Activated T-helper 17 cell treated with anti-CD3 and anti-CD28 coated beads, Interleukin-2, amount 50 U/mL, for 72 hours (primary cell): ENCODE data around the gene SMARCC1. TPM values are rescaled to one million over a fixed set of nuclear protein-coding genes. Genes with fewer than 3 reads are reported as not detected.
"Not testable (repeated sequence)": the region's sequence is repeated elsewhere in the genome, so short reads cannot be mapped to it uniquely, and the experiment has no call there.

Experiments used
- ATAC-seq: fragments of 150-1000 bp; cut with Tn5 transposase; replicated peaks from 2 replicates; pipeline ENCODE4 v1.10.0; 2021; ENCODE audit warnings: mild to moderate bottlenecking, moderate library complexity
- H3K27ac Mint-ChIP-seq: one replicate; pipeline ENCODE4 v1.8.0; 2022; ENCODE audit warnings: mixed read lengths
- H3K27me3 Mint-ChIP-seq: one replicate; pipeline ENCODE4 v1.8.0; 2022; ENCODE audit warnings: mixed read lengths
- H3K36me3 Mint-ChIP-seq: one replicate; pipeline ENCODE4 v1.8.0; 2022; ENCODE audit warnings: low read depth, mild to moderate bottlenecking, mixed read lengths
- H3K4me1 Mint-ChIP-seq: one replicate; pipeline ENCODE4 v1.8.0; 2022; ENCODE audit warnings: mixed read lengths
- H3K4me3 Mint-ChIP-seq: one replicate; pipeline ENCODE4 v1.8.0; 2022; ENCODE audit warnings: mild to moderate bottlenecking, mixed read lengths
- H3K9me3 Mint-ChIP-seq: one replicate; pipeline ENCODE4 v1.8.0; 2022; ENCODE audit warnings: mixed read lengths
- total RNA-seq, 2 donors: library from RNA; stranded (reverse); gene quantifications; one replicate each; pipeline ENCODE4 v1.2.3, GENCODE V29; 2022

The SMARCC1 gene
- 100 to 1,000 TPM; 114 to 134 TPM for total RNA-seq

DNA sequence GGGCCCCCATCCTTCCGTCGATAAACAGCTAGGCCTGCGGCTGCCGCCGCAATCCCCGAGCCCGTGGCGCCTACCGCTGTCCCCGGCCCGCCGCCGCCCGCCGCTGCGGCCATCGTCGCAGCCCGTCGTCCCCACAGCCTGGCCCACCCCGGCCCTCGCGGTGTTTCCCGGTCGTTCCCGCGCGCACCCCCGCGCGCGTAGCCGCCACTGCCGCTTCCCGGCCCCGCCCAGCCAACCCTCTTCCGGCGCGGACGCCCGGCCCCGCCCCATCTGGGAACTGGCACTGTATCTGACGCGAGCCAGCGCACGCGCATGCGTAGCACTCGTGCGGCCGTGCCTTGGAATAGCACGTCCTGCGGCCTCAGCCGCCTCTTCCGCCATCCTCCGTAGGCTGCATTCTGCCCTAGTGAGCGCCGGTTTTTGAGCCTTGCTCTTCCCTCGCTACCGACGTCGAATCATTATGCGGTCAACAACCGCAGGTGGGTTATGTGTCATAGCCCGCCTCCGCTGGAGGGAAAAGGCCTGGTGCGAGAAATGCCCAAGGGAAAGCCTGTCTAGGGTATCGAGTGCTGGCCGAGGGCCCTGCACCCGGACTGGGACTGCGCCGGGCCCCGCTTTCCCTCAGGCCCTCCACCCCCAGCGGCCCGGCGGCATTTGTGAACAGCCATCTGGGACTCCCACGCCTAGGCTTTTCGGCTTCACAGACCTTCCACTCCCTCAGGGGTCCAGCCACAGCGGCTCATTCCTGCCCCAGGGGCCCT is at the start of gene SMARCC1:
SMARCC1 (minus strand) TSS at position 209 of the 761 bp plus-strand sequence; CDS start at position 113, 96 bp downstream.
- peaks cover 26% of the 10 kb centered on the region for H3K36me3 Mint-ChIP-seq
- peak; percentile 93 for ATAC-seq
- H3K27ac Mint-ChIP-seq, result peak within 1 kb of the TSS; percentile 95
- no peaks in the 10 kb centered on the region for H3K9me3 Mint-ChIP-seq
- no peaks in the 10 kb centered on the region for H3K27me3 Mint-ChIP-seq
- no peaks in the 10 kb centered on the region for H3K4me1 Mint-ChIP-seq
- peak within 1 kb of the TSS; percentile 98 for H3K4me3 Mint-ChIP-seq

DNA sequence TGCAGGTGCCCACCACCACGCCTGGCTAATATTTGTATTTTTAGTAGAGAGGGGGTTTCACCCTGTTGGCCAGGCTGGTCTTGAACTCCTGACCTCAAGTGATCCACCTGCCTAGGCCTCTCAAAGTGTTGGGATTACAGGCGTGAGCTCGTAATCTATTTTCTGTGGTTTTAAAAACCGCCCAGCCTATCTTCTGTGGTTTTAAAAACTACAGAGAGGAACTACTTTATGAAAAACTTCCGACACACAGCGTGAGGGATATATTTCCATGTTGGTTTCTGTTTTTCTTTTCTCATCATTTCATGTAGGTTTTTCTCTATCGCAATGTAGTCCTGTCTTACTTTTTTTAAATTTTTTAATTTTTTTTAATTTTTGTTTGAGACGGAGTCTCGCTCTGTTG is 47.8 kb upstream of the SMARCC1 start:
- Mint-ChIP-seq H3K4me3 (peak overlapping the region; percentile 16), H3K4me1 (peaks cover 13% of the 10 kb centered on the region), H3K27ac (peak overlapping the region; percentile 65), H3K36me3 (peaks cover 76% of the 10 kb centered on the region)
- H3K27me3 Mint-ChIP-seq, ATAC-seq, H3K9me3 Mint-ChIP-seq: not testable (repeated sequence)

GRCh38 chr3:47825590-47825989 is 43.9 kb upstream of the SMARCC1 start:
- H3K36me3 Mint-ChIP-seq, result peaks cover 47% of the 10 kb centered on the region
- no peaks in the 10 kb centered on the region for H3K27me3 Mint-ChIP-seq
- peak overlapping the region; percentile 91 for H3K4me3 Mint-ChIP-seq
- H3K9me3 Mint-ChIP-seq, result no peaks in the 10 kb centered on the region
- peak overlapping the region; percentile 96 for H3K27ac Mint-ChIP-seq
- ATAC-seq, result no peak
- H3K4me1 Mint-ChIP-seq, result peaks cover 17% of the 10 kb centered on the region

DNA sequence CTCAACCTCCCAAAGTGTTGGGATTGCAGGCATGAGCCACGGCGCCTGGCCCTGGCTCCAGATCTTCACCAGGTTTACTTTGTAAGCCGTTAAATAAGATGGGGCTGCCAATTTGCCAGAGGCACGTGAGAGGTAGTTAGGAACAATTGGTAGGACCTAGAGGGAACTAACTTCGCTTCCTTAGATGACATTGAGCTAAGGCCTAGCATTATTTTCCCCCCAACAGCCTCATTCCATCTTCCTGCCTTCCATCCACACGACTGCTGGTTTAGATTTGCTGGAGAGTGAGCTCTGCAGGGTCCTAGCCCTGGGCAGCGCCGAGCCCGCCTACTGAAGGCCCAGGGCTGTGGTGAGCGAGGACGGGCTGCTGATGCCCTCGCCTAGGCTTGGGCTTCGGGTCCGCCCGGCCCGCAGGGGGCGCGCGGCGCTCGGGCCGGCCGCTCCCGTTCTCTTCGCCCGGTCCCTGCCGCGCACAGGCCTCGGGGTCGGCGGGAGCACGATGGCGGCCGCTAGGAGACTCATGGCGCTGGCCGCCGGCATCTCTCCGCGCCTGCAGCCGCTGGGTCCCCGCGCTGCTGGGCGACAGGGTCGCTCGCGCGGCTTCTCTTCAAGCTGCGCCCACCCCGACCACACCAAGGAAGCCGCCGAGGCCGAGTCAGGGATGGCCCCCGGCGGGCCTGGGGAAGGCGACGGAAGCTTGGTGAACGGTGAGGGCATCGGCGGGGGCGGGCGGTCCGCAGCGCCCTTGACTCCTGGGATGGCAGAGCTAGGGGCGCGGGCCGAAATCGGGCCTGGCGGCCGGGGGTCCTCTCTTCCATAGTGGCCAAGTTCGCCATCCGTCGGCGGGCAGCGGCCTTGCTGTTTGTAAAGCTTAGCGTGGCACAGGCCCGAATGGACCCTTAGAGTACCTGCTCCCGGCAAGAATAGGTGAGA is 43.1 kb upstream of the SMARCC1 start:
- Mint-ChIP-seq H3K9me3 (no peaks in the 10 kb centered on the region), H3K27ac (peak overlapping the region; percentile 96), H3K27me3 (no peaks in the 10 kb centered on the region), H3K4me3 (peak overlapping the region; percentile 91), H3K36me3 (peaks cover 44% of the 10 kb centered on the region), H3K4me1 (peaks cover 17% of the 10 kb centered on the region)
- ATAC-seq, result peak; percentile 99

DNA sequence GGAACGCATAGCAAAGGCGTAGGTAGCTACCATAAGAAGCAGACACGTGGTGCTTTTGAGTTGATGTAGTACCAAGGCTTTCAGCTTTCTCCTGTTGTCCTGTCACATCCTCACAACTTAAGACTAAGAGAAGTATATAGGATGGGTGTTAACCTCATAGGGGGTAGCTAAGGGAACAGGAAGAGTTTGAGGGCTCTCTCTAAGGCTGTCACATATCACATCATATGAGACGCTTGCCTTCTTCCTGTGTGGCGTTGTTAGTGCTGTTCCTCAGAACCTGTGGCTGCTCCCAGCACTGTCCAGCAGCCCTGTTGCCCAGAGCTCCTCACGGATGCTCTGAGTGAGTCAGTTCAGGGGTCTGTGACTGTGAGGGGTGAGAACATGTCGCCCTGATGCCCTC is 35.9 kb upstream of the SMARCC1 start:
- H3K4me1 Mint-ChIP-seq, result peaks cover 4% of the 10 kb centered on the region
- H3K36me3 Mint-ChIP-seq, result peaks cover 50% of the 10 kb centered on the region
- H3K9me3 Mint-ChIP-seq, result no peaks in the 10 kb centered on the region
- ATAC-seq, result no peak
- H3K27ac Mint-ChIP-seq, result peak overlapping the region; percentile 3
- H3K4me3 Mint-ChIP-seq, result no peak overlapping the region
- no peaks in the 10 kb centered on the region for H3K27me3 Mint-ChIP-seq

- H3K36me3 Mint-ChIP-seq, result peaks cover 59% of the 10 kb centered on the region
- no peak for ATAC-seq
- no peak overlapping the region for H3K4me3 Mint-ChIP-seq
- H3K27me3 Mint-ChIP-seq, result no peaks in the 10 kb centered on the region
- no peak overlapping the region for H3K27ac Mint-ChIP-seq
- H3K9me3 Mint-ChIP-seq, result no peaks in the 10 kb centered on the region
- H3K4me1 Mint-ChIP-seq, result no peaks in the 10 kb centered on the region
These were observed 32.0 kb upstream of the SMARCC1 start for GRCh38 chr3:47813551-47814177.

- peaks cover 27% of the 10 kb centered on the region for H3K36me3 Mint-ChIP-seq
- H3K4me1 Mint-ChIP-seq, result peaks cover 9% of the 10 kb centered on the region
- H3K4me3 Mint-ChIP-seq, result peak overlapping the region; percentile 93
- peak overlapping the region; percentile 97 for H3K27ac Mint-ChIP-seq
- no peaks in the 10 kb centered on the region for H3K9me3 Mint-ChIP-seq
- ATAC-seq, result no peak
- H3K27me3 Mint-ChIP-seq, result no peaks in the 10 kb centered on the region
These were observed 22.9 kb upstream of the SMARCC1 start for GRCh38 chr3:47804577-47804976.

GRCh38 chr3:47803480-47804025 is 21.9 kb upstream of the SMARCC1 start:
- ATAC-seq, result no peak
- Mint-ChIP-seq H3K36me3 (peaks cover 17% of the 10 kb centered on the region), H3K4me1 (peaks cover 9% of the 10 kb centered on the region), H3K27me3 (no peaks in the 10 kb centered on the region), H3K9me3 (no peaks in the 10 kb centered on the region), H3K27ac (peak overlapping the region; percentile 97), H3K4me3 (peak overlapping the region; percentile 93)

- peak within 1 kb of the TSS; percentile 93 for H3K4me3 Mint-ChIP-seq
- H3K27me3 Mint-ChIP-seq, result no peaks in the 10 kb centered on the region
- peaks cover 9% of the 10 kb centered on the region for H3K4me1 Mint-ChIP-seq
- ATAC-seq, result peak; percentile 94
- H3K27ac Mint-ChIP-seq, result peak within 1 kb of the TSS; percentile 97
- H3K36me3 Mint-ChIP-seq, result peaks cover 11% of the 10 kb centered on the region
- no peaks in the 10 kb centered on the region for H3K9me3 Mint-ChIP-seq
These were observed 21.2 kb upstream of the SMARCC1 start, which contains the start of gene DHX30 for GRCh38 chr3:47802734-47803479. Gene DHX30, plus strand, starts transcription at chr3:47803138. Its CDS starts 7,546 bp downstream, at chr3:47810684.

GRCh38 chr3:47799733-47800132 is 18.0 kb upstream of the SMARCC1 start:
- Mint-ChIP-seq H3K27ac (no peak overlapping the region), H3K9me3 (no peaks in the 10 kb centered on the region), H3K4me1 (peaks cover 9% of the 10 kb centered on the region), H3K36me3 (no peaks in the 10 kb centered on the region), H3K4me3 (no peak overlapping the region), H3K27me3 (peaks cover 3% of the 10 kb centered on the region)
- no peak for ATAC-seq

DNA sequence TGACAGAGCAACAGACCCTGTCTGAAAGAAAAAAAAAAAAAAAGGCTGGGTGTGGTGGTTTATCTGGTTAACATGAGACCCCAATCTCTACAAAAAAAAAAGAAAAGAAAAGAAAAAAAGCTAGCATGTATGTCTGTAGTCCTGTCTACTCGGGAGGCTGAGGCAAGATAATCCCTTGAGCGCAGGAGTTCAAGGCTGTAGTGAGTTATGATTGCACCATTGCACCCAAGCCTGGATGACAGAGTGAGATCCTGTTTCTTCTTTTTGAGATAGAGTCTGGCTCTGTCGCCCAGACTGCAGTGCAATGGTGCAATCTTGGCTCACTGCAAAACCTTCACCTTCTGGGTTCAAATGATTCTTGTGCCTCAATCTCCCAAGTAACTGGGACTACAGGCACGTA is 12.9 kb upstream of the SMARCC1 start:
- Mint-ChIP-seq H3K9me3 (no peaks in the 10 kb centered on the region), H3K27ac (no peak overlapping the region), H3K36me3 (no peaks in the 10 kb centered on the region), H3K4me1 (no peaks in the 10 kb centered on the region), H3K27me3 (peaks cover 3% of the 10 kb centered on the region), H3K4me3 (no peak overlapping the region)
- no peak for ATAC-seq

- Mint-ChIP-seq H3K27ac (no peak overlapping the region), H3K9me3 (no peaks in the 10 kb centered on the region), H3K4me3 (no peak overlapping the region), H3K36me3 (no peaks in the 10 kb centered on the region), H3K27me3 (peaks cover 3% of the 10 kb centered on the region), H3K4me1 (no peaks in the 10 kb centered on the region)
- no peak for ATAC-seq
These were observed 11.0 kb upstream of the SMARCC1 start for GRCh38 chr3:47792699-47793098.

DNA sequence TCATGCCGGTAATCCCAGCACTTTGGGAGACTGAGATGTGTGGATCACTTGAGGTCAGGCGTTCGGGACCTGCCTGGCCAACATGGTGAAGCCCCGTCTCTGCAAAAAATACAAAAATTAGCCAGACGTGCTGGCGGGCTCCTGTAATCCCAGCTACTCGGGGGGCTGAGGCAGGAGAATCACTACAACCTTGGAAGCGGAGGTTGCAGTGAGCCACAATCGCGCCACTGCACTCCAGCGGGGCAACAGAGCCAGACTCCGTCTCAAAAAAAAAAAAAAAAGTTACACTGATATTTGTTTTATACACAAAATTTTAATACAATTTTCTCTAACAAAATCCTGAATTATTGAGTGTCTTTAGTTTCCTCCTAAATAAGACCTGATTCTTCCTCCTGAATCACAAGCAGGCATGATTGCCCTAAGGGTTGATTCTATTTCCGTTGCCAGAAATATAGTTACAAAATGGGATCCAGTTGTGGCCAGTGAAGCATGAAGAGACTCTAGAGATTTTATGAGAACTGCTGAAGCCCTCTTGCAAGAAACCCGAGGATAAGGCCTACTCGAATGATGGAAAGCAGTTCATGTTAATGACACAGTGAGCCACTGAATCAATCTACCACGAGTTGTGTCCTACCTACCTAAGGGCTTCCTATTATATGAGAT is 9.6 kb upstream of the SMARCC1 start:
- no peak overlapping the region for H3K4me3 Mint-ChIP-seq
- H3K9me3 Mint-ChIP-seq, result no peaks in the 10 kb centered on the region
- no peak overlapping the region for H3K27ac Mint-ChIP-seq
- no peaks in the 10 kb centered on the region for H3K27me3 Mint-ChIP-seq
- no peaks in the 10 kb centered on the region for H3K36me3 Mint-ChIP-seq
- H3K4me1 Mint-ChIP-seq, result no peaks in the 10 kb centered on the region
- no peak for ATAC-seq
